ENCODE data around the gene TOLLIP.

- TF ChIP-seq POLR2A (IDR thresholded peaks at IDR 0.05) (no peak), CTCF (IDR thresholded peaks at IDR 0.05 in 8 of 11, conservative IDR thresholded peaks at IDR 0.05 in 3 of 11) (no peak)
Observed at GRCh38 chr11:1356007-1356435, 46.6 kb upstream of the TOLLIP start.
